ENCODE results near the gene ZMYM2. TPM values are rescaled to one million over a fixed set of nuclear protein-coding genes. Genes with fewer than 3 reads are reported as not detected.

ZMYM2 gene
- total RNA-seq, 3 donors from 2014 or later: 58.9 to 85.1 (median 70.3) TPM

GRCh38 chr13:20043207-20043925 is 84.8 kb downstream of the ZMYM2 start:
- no peaks in the 10 kb centered on the region for H3K4me1 ChIP-seq (ENCODE audit: low read depth)
- ATAC-seq (peak; percentile 19), DNase-seq (no peak)
- no peak for TF ChIP-seq CTCF (IDR thresholded peaks at IDR 0.05)
- no peaks in the 10 kb centered on the region for H3K9me3 ChIP-seq
- no peak overlapping the region for H3K4me3 ChIP-seq
- H3K36me3 ChIP-seq (ENCODE audit: low read depth): no peaks in the 10 kb centered on the region
- intact Hi-C loops (cut with DNase I, micrococcal nuclease): no loop called here

- H3K4me1 ChIP-seq (ENCODE audit: low read depth): no peaks in the 10 kb centered on the region
- no peak for TF ChIP-seq CTCF (IDR thresholded peaks at IDR 0.05)
- ATAC-seq (no peak), DNase-seq (no peak)
- no peaks in the 10 kb centered on the region for H3K36me3 ChIP-seq (ENCODE audit: low read depth)
- no peak overlapping the region for H3K4me3 ChIP-seq
- no peaks in the 10 kb centered on the region for H3K9me3 ChIP-seq
- intact Hi-C loops (cut with DNase I, micrococcal nuclease): no loop called here
Measured at GRCh38 chr13:20044086-20044485, 85.6 kb downstream of the ZMYM2 start.

- Histone ChIP-seq H3K4me3 (no peak overlapping the region), H3K4me1 (ENCODE audit: low read depth) (no peaks in the 10 kb centered on the region), H3K9me3 (no peaks in the 10 kb centered on the region), H3K36me3 (ENCODE audit: low read depth) (no peaks in the 10 kb centered on the region)
- TF ChIP-seq CTCF (IDR thresholded peaks at IDR 0.05): no peak
- ATAC-seq (no peak), DNase-seq (no peak)
- intact Hi-C loops (cut with DNase I, micrococcal nuclease): no loop called here
Measured at GRCh38 chr13:20045950-20046548, 87.5 kb downstream of the ZMYM2 start.

- intact Hi-C loops (cut with DNase I, micrococcal nuclease): no loop called here
- Histone ChIP-seq H3K4me3 (no peak overlapping the region), H3K4me1 (ENCODE audit: low read depth) (no peaks in the 10 kb centered on the region), H3K9me3 (no peaks in the 10 kb centered on the region), H3K36me3 (ENCODE audit: low read depth) (no peaks in the 10 kb centered on the region)
- no peak for ATAC-seq
- no peak for TF ChIP-seq CTCF (IDR thresholded peaks at IDR 0.05)
- DNase-seq: no peak
Measured at GRCh38 chr13:20049558-20050473, 91.3 kb downstream of the ZMYM2 start.

- no peaks in the 10 kb centered on the region for H3K9me3 ChIP-seq
- no peak overlapping the region for H3K4me3 ChIP-seq
- no peak for DNase-seq
- TF ChIP-seq CTCF (IDR thresholded peaks at IDR 0.05): no peak
- no peaks in the 10 kb centered on the region for H3K4me1 ChIP-seq (ENCODE audit: low read depth)
- intact Hi-C loops (cut with DNase I, micrococcal nuclease): no loop called here
- ATAC-seq: no peak
- no peaks in the 10 kb centered on the region for H3K36me3 ChIP-seq (ENCODE audit: low read depth)
Measured at GRCh38 chr13:20051366-20051765, 92.8 kb downstream of the ZMYM2 start.
